IMR-90 (cell line): ENCODE results near the gene CELSR1. TPM values are rescaled to one million over a fixed set of nuclear protein-coding genes. Genes with fewer than 3 reads are reported as not detected.

Experiments used
- ATAC-seq: fragments of 200-7000 bp; cut with Tn5 transposase; 2 replicates; pipeline ENCODE4 v1.9.1; 2020; ENCODE audit warnings: low read depth, mild to moderate bottlenecking, moderate library complexity
- BruUV-seq: library from RNA; stranded (reverse); fragments of 400-500 nt; replicated peaks from 2 replicates; lab custom pipeline; 2021; lab: Mats Ljungman, UMichigan
- CTCF ChIA-PET: fragments of 300-600 bp; formaldehyde crosslinking; extraction: SDS; loops from one replicate; lab custom pipeline; 2021; ENCODE audit warnings: antibody characterized with exemption; lab: Yijun Ruan, JAX
- POLR2A ChIA-PET: fragments of 300-600 bp; sonication (Branson Sonifier 250); formaldehyde crosslinking; loops from one replicate; lab custom pipeline; 2022; ENCODE audit warnings: antibody characterized with exemption; ENCODE audit not compliant: unreplicated experiment; lab: Charles Lee
- DNase-seq: peaks from one replicate; pipeline ENCODE4 v3.0.0; 2013
- H2AFZ ChIP-seq: replicated peaks from 2 replicates; pipeline ENCODE3; 2013; ENCODE audit warnings: low read length, mild to moderate bottlenecking; ENCODE audit not compliant: poor library complexity
- H2AK5ac ChIP-seq: 2 replicates; pipeline ENCODE4 v1.6.1; 2013; ENCODE audit warnings: low read depth, low read length, inconsistent platforms
- H2AK9ac ChIP-seq: replicated peaks from 2 replicates; pipeline ENCODE3; 2013; ENCODE audit warnings: mild to moderate bottlenecking, low read depth, low read length, moderate library complexity; ENCODE audit not compliant: poor library complexity
- H2BK120ac ChIP-seq: 2 replicates; pipeline ENCODE4 v1.6.1; 2013; ENCODE audit warnings: low read depth, low read length, inconsistent platforms
- H2BK15ac ChIP-seq: 3 replicates; pipeline ENCODE4 v1.6.1; 2013; ENCODE audit warnings: low read depth, low read length, inconsistent platforms
- H2BK20ac ChIP-seq: 2 replicates; pipeline ENCODE4 v1.6.1; 2013; ENCODE audit warnings: low read depth, mild to moderate bottlenecking, inconsistent platforms, low read length, moderate library complexity
- H2BK5ac ChIP-seq: 2 replicates; pipeline ENCODE4 v1.6.1; 2013; ENCODE audit warnings: mild to moderate bottlenecking, low read depth, low read length, inconsistent platforms; ENCODE audit not compliant: poor library complexity, severe bottlenecking
- H3K14ac ChIP-seq: replicated peaks from 2 replicates; pipeline ENCODE4 v1.6.1; 2013; ENCODE audit warnings: low read depth, low read length, inconsistent platforms
- H3K18ac ChIP-seq: 2 replicates; pipeline ENCODE4 v1.6.1; 2013; ENCODE audit warnings: low read depth, low read length, control low read depth
- H3K23ac ChIP-seq: 2 replicates; pipeline ENCODE4 v1.6.1; 2013; ENCODE audit warnings: low read depth, low read length, inconsistent platforms
- H3K27ac ChIP-seq: 2 replicates; pipeline ENCODE4 v1.5.1; 2013; ENCODE audit warnings: mild to moderate bottlenecking, control low read depth, low read length; ENCODE audit not compliant: insufficient read depth
- H3K27me3 ChIP-seq: 2 replicates; pipeline ENCODE4 v1.6.1; 2013; ENCODE audit warnings: low read length; ENCODE audit not compliant: control insufficient read depth, insufficient read depth
- H3K36me3 ChIP-seq: 2 replicates; pipeline ENCODE4 v1.6.1; 2013; ENCODE audit warnings: low read length, mixed read lengths; ENCODE audit not compliant: control insufficient read depth, insufficient read depth
- H3K4ac ChIP-seq: 2 replicates; pipeline ENCODE4 v1.6.1; 2013; ENCODE audit warnings: low read depth, low read length, inconsistent platforms
- H3K4me1 ChIP-seq: 2 replicates; pipeline ENCODE4 v1.6.1; 2013; ENCODE audit warnings: low read length, mixed read lengths; ENCODE audit not compliant: control insufficient read depth, insufficient read depth
- H3K4me2 ChIP-seq: 2 replicates; pipeline ENCODE4 v1.6.1; 2013; ENCODE audit warnings: low read depth, mild to moderate bottlenecking, control low read depth, low read length, moderate library complexity
- H3K4me3 ChIP-seq: 2 replicates; pipeline ENCODE4 v1.5.1; 2013; ENCODE audit warnings: low read depth, mild to moderate bottlenecking, control low read depth, low read length, moderate library complexity; ENCODE audit not compliant: insufficient read depth
- H3K56ac ChIP-seq: 2 replicates; pipeline ENCODE4 v1.6.1; 2013; ENCODE audit warnings: low read length, inconsistent platforms; ENCODE audit not compliant: insufficient read depth; ENCODE audit errors: extremely low read depth
- H3K79me1 ChIP-seq, 2 experiments: 2 replicates each; pipeline ENCODE4 v1.6.1; 2013; ENCODE audit warnings: low read length in 2 of 2, inconsistent platforms in 1 of 2, low read depth in 1 of 2
- H3K9ac ChIP-seq: 2 replicates; pipeline ENCODE4 v1.6.1; 2013; ENCODE audit warnings: low read depth, low read length, control low read depth
- H3K9me1 ChIP-seq: 2 replicates; pipeline ENCODE4 v1.6.1; 2013; ENCODE audit warnings: low read length, inconsistent platforms; ENCODE audit not compliant: insufficient read depth
- H3K9me3 ChIP-seq: 2 replicates; pipeline ENCODE4 v1.6.1; 2013; ENCODE audit warnings: low read length; ENCODE audit not compliant: control insufficient read depth, insufficient read depth
- H4K20me1 ChIP-seq: 2 replicates; pipeline ENCODE4 v1.6.1; 2013; ENCODE audit warnings: low read length, inconsistent platforms; ENCODE audit not compliant: insufficient read depth
- H4K5ac ChIP-seq: 2 replicates; pipeline ENCODE4 v1.6.1; 2013; ENCODE audit warnings: mild to moderate bottlenecking, low read depth, low read length, control low read depth
- H4K8ac ChIP-seq, 2 experiments: 2 replicates each; pipeline ENCODE4 v1.6.1; 2013; ENCODE audit warnings: low read depth in 2 of 2, low read length in 2 of 2, control low read depth in 1 of 2, inconsistent platforms in 1 of 2
- H4K91ac ChIP-seq: 2 replicates; pipeline ENCODE4 v1.6.1; 2013; ENCODE audit warnings: low read depth, low read length, inconsistent platforms; ENCODE audit not compliant: insufficient read depth
- CEBPB ChIP-seq: IDR thresholded peaks from 2 replicates; pipeline ENCODE4 v1.6.1; 2012; ENCODE audit warnings: low read depth, low read length, improper control_type of control experiment
- RAD21 ChIP-seq: IDR thresholded peaks from 2 replicates; pipeline ENCODE4 v1.6.1; 2012; ENCODE audit warnings: low read length, improper control_type of control experiment
- RCOR1 ChIP-seq: IDR thresholded peaks from 2 replicates; pipeline ENCODE4 v1.6.1; 2012; ENCODE audit warnings: mild to moderate bottlenecking, low read length, improper control_type of control experiment; ENCODE audit not compliant: insufficient replicate concordance
- RFX5 ChIP-seq: IDR thresholded peaks from 2 replicates; pipeline ENCODE4 v1.8.0; 2012; ENCODE audit warnings: low read depth, mild to moderate bottlenecking, low read length, moderate library complexity
- SMC3 ChIP-seq: fragments of 150-350 bp; IDR thresholded peaks from 2 replicates; pipeline ENCODE4 v1.6.1; 2016; ENCODE audit warnings: low read depth, mild to moderate bottlenecking, antibody characterized with exemption, low read length, moderate library complexity
- WGBS, 2 experiments: methylation state at CpG; one replicate each; pipeline versions ENCODE4 v1.1.5 to v1.1.7; 2013; ENCODE audit warnings: missing lambda C conversion rate in 2 of 2; ENCODE audit not compliant: insufficient read length in 1 of 2; ENCODE audit errors: extremely low coverage in 2 of 2; 5-methylcytosine and 5-hydroxymethylcytosine counted together
- dilution Hi-C: fragments of 300-500 bp; cut with HindIII; formaldehyde crosslinking; loops from one replicate; pipeline ENCODE4 v1.14.3; 2018; ENCODE audit warnings: low sequenced_read_pairs; ENCODE audit not compliant: unreplicated experiment
- in situ Hi-C: fragments of 300-500 bp; cut with MboI; formaldehyde crosslinking; loops from 3 replicates; pipeline ENCODE4 v1.14.3; 2019; ENCODE audit warnings: low sequenced_read_pairs, inconsistent platforms, mixed read lengths
- intact Hi-C: fragments of 100-400 bp; cut with micrococcal nuclease; formaldehyde crosslinking; loops from 2 replicates; pipeline ENCODE4 v1.10.0; 2022
- polyA plus RNA-seq, 3 experiments: library from polyadenylated mRNA; depleted of rRNA; stranded (reverse); fragments of >200 nt; gene quantifications; 2 replicates each; pipeline ENCODE4 v1.2.3, GENCODE V29; 2012; ENCODE audit warnings: low replicate concordance in 1 of 3
- total RNA-seq: library from RNA; depleted of rRNA; stranded (reverse); fragments of >200 nt; gene quantifications from 2 replicates; pipeline ENCODE4 v1.2.3, GENCODE V29; 2012

The CELSR1 gene
- total and polyA plus RNA-seq, 2 of the 4 experiments (the other 2 are of a cell fraction) = 0.36 to 0.82 TPM

GRCh38 chr22:46349238-46349637, 188.2 kb downstream of the CELSR1 start:
- no peak overlapping the region for H2BK15ac ChIP-seq
- H3K9me1 ChIP-seq = no peaks in the 10 kb centered on the region
- H4K20me1 ChIP-seq = peaks cover 25% of the 10 kb centered on the region
- POLR2A ChIA-PET = no interaction called here
- no peaks in the 10 kb centered on the region for H3K9me3 ChIP-seq
- H3K14ac ChIP-seq = no peak overlapping the region
- no peak overlapping the region for H3K9ac ChIP-seq
- peaks cover 12 to 22% of the 10 kb centered on the region in 2 experiments for H3K79me1 ChIP-seq
- ATAC-seq = no peak
- no peaks in the 10 kb centered on the region for H3K4me1 ChIP-seq
- H3K56ac ChIP-seq = no peak overlapping the region
- H3K36me3 ChIP-seq = peaks cover 88% of the 10 kb centered on the region
- dilution Hi-C loops = no loop called here
- TF ChIP-seq RFX5 (no peak), SMC3 (no peak), RCOR1 (no peak), CEBPB (no peak), RAD21 (no peak)
- no peak overlapping the region for H2BK20ac ChIP-seq
- no peak overlapping the region for H3K27ac ChIP-seq
- 88% methylated on average over 13 of the region's 18 CpGs; no CpG with 5 or more reads in 1 of the 2 experiments for WGBS, 2 experiments
- H2AK9ac ChIP-seq = no peak overlapping the region
- no peak overlapping the region for H3K4me3 ChIP-seq
- in situ Hi-C loops = loop anchor here (5.0 kb wide), 1 partner anchor 48 kb away; no protein-coding TSS in a partner anchor
- DNase-seq = no peak
- H3K27me3 ChIP-seq = no peaks in the 10 kb centered on the region
- no peak overlapping the region for H2AK5ac ChIP-seq
- no peak overlapping the region for H2AFZ ChIP-seq
- no TSS peak for BruUV-seq
- no peak overlapping the region for H3K18ac ChIP-seq
- intact Hi-C loops = no loop called here
- H4K91ac ChIP-seq = no peak overlapping the region
- no peak overlapping the region for H2BK5ac ChIP-seq
- CTCF ChIA-PET = interaction anchor here (0.6 kb wide), 2 partner anchors 11 to 202 kb away, joined by 3 to 4 read pairs; no protein-coding TSS in a partner anchor
- H4K5ac ChIP-seq = no peak overlapping the region
- no peak overlapping the region for H2BK120ac ChIP-seq
- H3K4me2 ChIP-seq = no peak overlapping the region
- H3K4ac ChIP-seq = no peak overlapping the region
- no peak overlapping the region for H4K8ac ChIP-seq
- H3K23ac ChIP-seq = no peak overlapping the region
